Heart right ventricle (tissue), 16 donors: Measurements from ENCODE around the gene RAMP1. TPM values are rescaled to one million over a fixed set of nuclear protein-coding genes. Genes with fewer than 3 reads are reported as not detected.

ENCODE experiments used
- ATAC-seq, 8 donors: fragments of 200-7000 bp; cut with Tn5 transposase; one replicate each; pipeline ENCODE4 v1.9.1; 2020; ENCODE audit warnings: mild to moderate bottlenecking in 8 of 8, moderate library complexity in 8 of 8, moderate number of reproducible peaks in 1 of 8
- DNase-seq, 2 donors: peaks; one replicate each; pipeline ENCODE4 v3.0.0-alpha.2; 2020
- H3K27ac ChIP-seq, 10 donors: fragments of 200-600 bp; sonication (generic) in 2 of 10; one replicate each; pipeline versions ENCODE4 v1.5.0 to v1.8.0; 2020 to 2022; ENCODE audit warnings: mild to moderate bottlenecking in 3 of 10
- H3K27me3 ChIP-seq, 7 donors: fragments of 200-600 bp; one replicate each; pipeline ENCODE4 v1.8.0; 2021 to 2022; ENCODE audit warnings: mild to moderate bottlenecking in 2 of 7
- H3K36me3 ChIP-seq, 9 donors: fragments of 200-600 bp; sonication (generic) in 1 of 9; one replicate each; pipeline versions ENCODE4 v1.5.0 to v1.8.0; 2020 to 2022; ENCODE audit warnings: mild to moderate bottlenecking in 2 of 9
- H3K4me1 ChIP-seq, 9 donors: fragments of 200-600 bp; sonication (generic) in 1 of 9; one replicate each; pipeline versions ENCODE4 v1.5.0 to v1.8.0; 2020 to 2022; ENCODE audit warnings: mild to moderate bottlenecking in 4 of 9
- H3K4me3 ChIP-seq, 10 donors: fragments of 200-600 bp; sonication (generic) in 2 of 10; one replicate each; pipeline versions ENCODE4 v1.5.0 to v1.8.0; 2020 to 2022; ENCODE audit warnings: mild to moderate bottlenecking in 7 of 10, moderate library complexity in 2 of 10
- H3K9me3 ChIP-seq, 11 donors: fragments of 200-600 bp in 10 of 11; sonication (generic) in 2 of 11; one replicate each; pipeline versions ENCODE4 v1.5.0 to v1.8.0; 2013 to 2022; ENCODE audit warnings: mild to moderate bottlenecking in 2 of 11, control low read depth in 1 of 11, moderate library complexity in 1 of 11
- CTCF ChIP-seq, 9 donors: fragments of 200-600 bp; sonication (generic) in 2 of 9; IDR thresholded peaks; one replicate each; pipeline versions ENCODE4 v1.5.0 to v1.8.0; 2021 to 2022; ENCODE audit warnings: antibody characterized with exemption in 9 of 9, mild to moderate bottlenecking in 5 of 9, moderate library complexity in 1 of 9
- WGBS, 2 donors: extraction: QIAGEN DNeasy Blood & Tissue Kit; methylation state at CpG; one replicate each; pipeline ENCODE4 v1.1.7; 2013; ENCODE audit warnings: inconsistent platforms in 1 of 2; 5-methylcytosine and 5-hydroxymethylcytosine counted together
- intact Hi-C, 10 donors: fragments of 100-400 bp; cut with DNase I; formaldehyde crosslinking; loops; one replicate each; pipeline versions ENCODE4 v1.11.1 to v1.14.2; 2022
- polyA plus RNA-seq, 2 donors: library from polyadenylated mRNA; stranded (reverse); fragments of 200-250 nt; gene quantifications; one replicate each; pipeline ENCODE4 v1.2.3, GENCODE V29; 2013
- total RNA-seq, 10 donors: library from RNA; stranded (reverse); fragmentation: NEBNext Ultra II Directional in 3 of 10; extraction: Animal tissue kit (Norgen Biotek cat#: 25700) in 3 of 10; gene quantifications; one replicate each; pipeline versions ENCODE4 v1.2.1 to v1.2.4, GENCODE V29; 2021 to 2023
- donor health status: Arrhythmogenic right ventricular cardiomyopathy.
- donor health status: ischemic (EF 13 %, LVEDD 7.1; RV severe dilation, severe dysfunction).
- donor health status: healthy with polysubstance abuse.
- donor health status: DM: no; HTN: yes; CAD: no.
- donor health status: DM: no; HTN: no; CAD: no.
- donor health status: ischemic (EF 25% LVEDD 6.9; RV normal size, moderate dysfunction).
- donor health status: ischemic (EF 25% LVEDD 5.7; RV mildly dilated, moderate dysfunction).
- donor health status: healthy.
- donor health status: DM: yes; HTN: yes; CAD: no.
- donor health status: Ischemic cardiomyopathy.
- donor health status: ischemic (EF 35%, LVEDD 5.7; RV mildly dilated, moderate dysfunction).
- donor health status: nonischemic (EF 11% LVEDD 7.7; RV severe dilation, severe dysfunction).
- donor health status: DM: yes; HTN: yes; CAD: no.
- donor health status: PGD.
- donor health status: ischemic (EF 29% LVEDD 5.4; RV normal size, mild dysfunction).
- donor health status: nonischemic (EF 23%, LVEDD 6.1; RV moderate dilation, normal function).

The RAMP1 gene
- total and polyA plus RNA-seq, 12 donors: 52.7 to 1,549 (median 178) TPM

DNA sequence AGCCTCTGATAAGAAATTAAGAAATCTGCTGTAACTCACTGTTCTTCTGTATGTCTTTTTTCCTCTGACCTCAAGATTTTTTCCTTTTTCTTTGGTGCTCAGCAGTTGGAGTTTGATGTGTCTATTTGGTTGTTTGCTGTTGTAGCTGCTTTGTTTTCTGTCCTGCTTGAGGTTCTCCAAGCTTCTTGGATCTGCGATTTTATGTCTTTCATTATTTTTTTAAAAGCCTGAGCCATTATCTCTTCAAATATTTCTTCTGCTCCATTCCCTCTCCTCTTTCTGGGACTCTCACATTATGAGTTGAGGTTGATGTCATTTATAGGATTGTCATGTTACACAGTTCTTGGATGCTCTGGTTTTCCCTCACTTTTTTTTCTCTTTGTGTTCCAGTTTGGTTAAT is 47.7 kb downstream of the RAMP1 start:
- ATAC-seq (no peak), DNase-seq (no peak)
- WGBS, 2 donors: 100% methylated on average over 1 of the region's 1 CpG
- Histone ChIP-seq H3K4me3 (no peak overlapping the region), H3K36me3 (no peaks in the 10 kb centered on the region), H3K27me3 (no peaks in the 10 kb centered on the region), H3K27ac (peak overlapping the region in 2 of 10 donors; percentile 23 to 94), H3K9me3 (peaks cover 0 to 20% (median 3%) of the 10 kb centered on the region in 11 donors), H3K4me1 (peaks cover 5 to 29% (median 18%) of the 10 kb centered on the region in 9 donors)
- intact Hi-C loops: no loop called here
- TF ChIP-seq CTCF (IDR thresholded peaks at IDR 0.05): no peak

DNA sequence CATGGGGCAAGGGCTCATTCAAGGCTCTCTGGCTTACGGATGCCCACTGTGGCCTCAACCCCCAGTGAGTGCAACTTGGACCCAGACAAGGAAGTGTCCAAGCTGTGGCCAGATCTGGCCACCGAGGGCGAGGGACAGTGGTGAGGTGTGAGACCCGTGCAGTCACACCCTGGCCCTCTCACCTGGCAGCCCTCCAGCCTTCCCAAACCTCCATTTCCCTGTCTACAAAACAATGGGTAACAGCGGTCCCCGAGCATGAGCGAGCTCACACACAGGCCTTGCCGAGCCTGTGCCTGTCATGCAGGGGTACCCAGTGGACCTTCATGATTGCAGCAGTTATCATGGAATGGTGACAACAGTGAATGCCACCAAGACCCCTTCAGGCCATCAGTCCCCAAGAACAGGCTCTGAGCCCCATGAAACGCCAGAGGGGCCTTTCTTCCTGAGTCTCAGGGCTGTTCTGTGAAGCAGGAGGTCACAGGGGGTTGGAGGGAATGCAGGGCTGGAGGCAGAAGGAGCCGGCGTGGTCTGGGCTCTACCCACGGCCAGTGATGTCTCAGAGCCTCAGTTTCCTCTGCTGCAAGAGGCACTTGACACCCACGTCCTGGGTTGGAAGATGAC is 49.8 kb downstream of the RAMP1 start:
- ATAC-seq (no peak), DNase-seq (no peak)
- Histone ChIP-seq H3K27me3 (no peaks in the 10 kb centered on the region), H3K36me3 (no peaks in the 10 kb centered on the region), H3K9me3 (peaks cover 0 to 20% (median 3%) of the 10 kb centered on the region in 11 donors), H3K4me3 (no peak overlapping the region), H3K4me1 (peaks cover 5 to 23% (median 16%) of the 10 kb centered on the region in 9 donors), H3K27ac (peak overlapping the region in 3 of 10 donors; percentile 8 to 30 (median 10))
- 89 to 93% methylated on average over 13 of the region's 13 CpGs for WGBS, 2 donors
- no peak for TF ChIP-seq CTCF (IDR thresholded peaks at IDR 0.05)
- intact Hi-C loops: no loop called here

GRCh38 chr2:237909801-237910475 is 50.5 kb downstream of the RAMP1 start:
- H3K27ac ChIP-seq: peak overlapping the region in 1 of 10 donors; percentile 30
- H3K36me3 ChIP-seq: no peaks in the 10 kb centered on the region
- ATAC-seq: no peak
- no peaks in the 10 kb centered on the region for H3K27me3 ChIP-seq
- H3K9me3 ChIP-seq: peaks cover 0 to 20% (median 3%) of the 10 kb centered on the region in 11 donors
- no peak for TF ChIP-seq CTCF (IDR thresholded peaks at IDR 0.05)
- peaks cover under 1 to 16% (median 9%) of the 10 kb centered on the region in 9 donors for H3K4me1 ChIP-seq
- intact Hi-C loops: no loop called here
- no peak overlapping the region for H3K4me3 ChIP-seq
- DNase-seq: no peak
- WGBS, 2 donors: 79 to 86% methylated on average over 14 of the region's 14 CpGs

GRCh38 chr2:237910576-237911362 is 51.3 kb downstream of the RAMP1 start:
- DNase-seq: no peak
- peak overlapping the region in 2 of 10 donors; percentile 7 to 35 for H3K27ac ChIP-seq
- no peaks in the 10 kb centered on the region for H3K27me3 ChIP-seq
- intact Hi-C loops: no loop called here
- peak in 1 of 8 donors; percentile 10 for ATAC-seq
- no peak overlapping the region for H3K4me3 ChIP-seq
- no peak for TF ChIP-seq CTCF (IDR thresholded peaks at IDR 0.05)
- peaks cover 0 to 8% (median 3%) of the 10 kb centered on the region in 9 donors for H3K4me1 ChIP-seq
- WGBS, 2 donors: 94 to 96% methylated on average over 12 of the region's 12 CpGs
- H3K36me3 ChIP-seq: no peaks in the 10 kb centered on the region
- peaks cover 0 to 20% (median 3%) of the 10 kb centered on the region in 11 donors for H3K9me3 ChIP-seq
